ENCODE data around the gene SUFU.

The SUFU gene

DNA sequence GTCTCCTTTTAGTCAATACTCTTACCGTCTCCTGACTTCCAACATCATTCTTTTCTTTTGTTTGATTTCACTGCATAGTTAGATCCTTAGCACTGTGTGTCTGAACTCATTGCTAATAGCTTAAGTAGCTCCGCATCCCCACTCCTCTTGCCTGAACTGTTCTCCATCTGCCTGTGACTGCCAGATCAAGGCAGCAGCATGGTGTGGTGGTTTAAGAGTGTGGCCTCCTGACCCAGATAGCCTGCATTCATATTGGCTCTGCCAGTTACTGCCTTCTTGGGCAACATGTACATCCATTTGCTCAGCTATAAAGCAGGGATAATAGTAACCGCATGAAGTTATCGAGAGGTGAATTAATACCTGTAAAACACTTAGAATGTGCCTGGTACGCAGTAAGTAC, 50.8 kb downstream of the SUFU start:
- no peak overlapping the region for H3K4me2 ChIP-seq (ENCODE audit: low read length)
- TF ChIP-seq, protein P1, sequence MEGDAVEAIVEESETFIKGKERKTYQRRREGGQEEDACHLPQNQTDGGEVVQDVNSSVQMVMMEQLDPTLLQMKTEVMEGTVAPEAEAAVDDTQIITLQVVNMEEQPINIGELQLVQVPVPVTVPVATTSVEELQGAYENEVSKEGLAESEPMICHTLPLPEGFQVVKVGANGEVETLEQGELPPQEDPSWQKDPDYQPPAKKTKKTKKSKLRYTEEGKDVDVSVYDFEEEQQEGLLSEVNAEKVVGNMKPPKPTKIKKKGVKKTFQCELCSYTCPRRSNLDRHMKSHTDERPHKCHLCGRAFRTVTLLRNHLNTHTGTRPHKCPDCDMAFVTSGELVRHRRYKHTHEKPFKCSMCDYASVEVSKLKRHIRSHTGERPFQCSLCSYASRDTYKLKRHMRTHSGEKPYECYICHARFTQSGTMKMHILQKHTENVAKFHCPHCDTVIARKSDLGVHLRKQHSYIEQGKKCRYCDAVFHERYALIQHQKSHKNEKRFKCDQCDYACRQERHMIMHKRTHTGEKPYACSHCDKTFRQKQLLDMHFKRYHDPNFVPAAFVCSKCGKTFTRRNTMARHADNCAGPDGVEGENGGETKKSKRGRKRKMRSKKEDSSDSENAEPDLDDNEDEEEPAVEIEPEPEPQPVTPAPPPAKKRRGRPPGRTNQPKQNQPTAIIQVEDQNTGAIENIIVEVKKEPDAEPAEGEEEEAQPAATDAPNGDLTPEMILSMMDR (IDR thresholded peaks at IDR 0.05), result no peak
- H3K27ac ChIP-seq, result no peak overlapping the region
- H3K79me2 ChIP-seq, result peaks cover 56% of the 10 kb centered on the region
- H3K9ac ChIP-seq, result no peak overlapping the region
- H2AFZ ChIP-seq, result no peak overlapping the region
- H3K9me3 ChIP-seq (ENCODE audit: control insufficient read depth, low read length), result no peaks in the 10 kb centered on the region
- no peak overlapping the region for H3K4me3 ChIP-seq (ENCODE audit: low read depth, low read length)
- no peaks in the 10 kb centered on the region for H3K36me3 ChIP-seq (ENCODE audit: control insufficient read depth, insufficient read depth, low read length)
- no peaks in the 10 kb centered on the region for H3K27me3 ChIP-seq (ENCODE audit: control insufficient read depth, insufficient read depth, low read length)
- no peaks in the 10 kb centered on the region for H3K4me1 ChIP-seq

DNA sequence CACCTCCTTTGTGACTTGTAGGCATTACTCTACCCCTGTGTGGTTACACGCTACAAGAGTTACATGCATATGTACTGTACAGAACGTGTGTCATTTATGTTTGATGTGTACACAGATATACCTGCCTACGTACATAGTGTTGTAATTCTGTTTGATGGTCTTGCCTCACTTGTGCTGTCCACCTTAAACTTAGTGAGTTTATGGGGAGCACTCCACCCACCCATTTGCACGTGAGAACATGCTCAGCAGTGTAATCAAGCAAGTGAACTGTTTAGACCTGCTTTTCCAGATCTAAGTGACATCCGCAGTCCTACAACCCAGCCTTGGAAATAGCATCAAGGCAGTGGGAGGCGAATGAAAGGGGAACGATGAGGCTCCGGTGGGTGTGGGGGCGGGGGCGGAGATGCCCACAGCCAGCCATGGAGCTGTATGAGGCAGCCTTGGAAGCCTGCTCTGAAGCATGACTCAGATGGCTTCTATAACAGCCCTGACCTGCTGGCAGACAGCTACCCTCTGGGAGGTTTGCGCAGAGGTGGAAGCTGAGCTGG, 52.1 kb downstream of the SUFU start:
- Histone ChIP-seq H3K27me3 (ENCODE audit: control insufficient read depth, insufficient read depth, low read length) (no peaks in the 10 kb centered on the region), H3K4me3 (ENCODE audit: low read depth, low read length) (no peak overlapping the region), H3K27ac (no peak overlapping the region), H3K9ac (no peak overlapping the region), H2AFZ (no peak overlapping the region), H3K4me1 (no peaks in the 10 kb centered on the region), H3K79me2 (peaks cover 60% of the 10 kb centered on the region), H3K9me3 (ENCODE audit: control insufficient read depth, low read length) (no peaks in the 10 kb centered on the region), H3K36me3 (ENCODE audit: control insufficient read depth, insufficient read depth, low read length) (no peaks in the 10 kb centered on the region), H3K4me2 (ENCODE audit: low read length) (no peak overlapping the region)
- TF ChIP-seq, protein P1 (IDR thresholded peaks at IDR 0.05), result no peak

DNA sequence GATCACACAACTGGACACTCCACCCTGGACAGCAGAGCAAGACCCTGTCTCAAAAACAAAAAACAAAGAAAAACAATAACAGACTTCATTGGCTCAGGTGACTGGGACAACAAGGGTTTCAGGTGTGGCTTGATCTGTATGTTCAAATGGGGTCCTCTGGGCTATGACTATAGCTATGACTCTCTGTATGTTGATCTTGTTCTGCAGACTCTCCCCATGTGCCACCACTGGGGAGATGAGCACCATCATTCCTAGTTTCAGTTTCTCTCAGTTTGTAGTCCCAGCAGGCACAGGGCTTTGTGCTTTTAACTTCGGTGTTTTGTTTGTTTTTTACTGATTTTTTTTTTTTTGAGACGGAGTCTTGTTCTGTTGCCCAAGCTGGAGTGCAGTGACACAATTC, 53.8 kb downstream of the SUFU start:
- Histone ChIP-seq H3K4me2 (ENCODE audit: low read length) (no peak overlapping the region), H3K79me2 (peaks cover 62% of the 10 kb centered on the region), H3K9ac (no peak overlapping the region), H3K4me1 (no peaks in the 10 kb centered on the region), H3K27me3 (ENCODE audit: control insufficient read depth, insufficient read depth, low read length) (no peaks in the 10 kb centered on the region), H3K36me3 (ENCODE audit: control insufficient read depth, insufficient read depth, low read length) (no peaks in the 10 kb centered on the region), H3K27ac (no peak overlapping the region), H2AFZ (no peak overlapping the region), H3K4me3 (ENCODE audit: low read depth, low read length) (no peak overlapping the region), H3K9me3 (ENCODE audit: control insufficient read depth, low read length) (no peaks in the 10 kb centered on the region)
- TF ChIP-seq, protein P1 (IDR thresholded peaks at IDR 0.05), result no peak

DNA sequence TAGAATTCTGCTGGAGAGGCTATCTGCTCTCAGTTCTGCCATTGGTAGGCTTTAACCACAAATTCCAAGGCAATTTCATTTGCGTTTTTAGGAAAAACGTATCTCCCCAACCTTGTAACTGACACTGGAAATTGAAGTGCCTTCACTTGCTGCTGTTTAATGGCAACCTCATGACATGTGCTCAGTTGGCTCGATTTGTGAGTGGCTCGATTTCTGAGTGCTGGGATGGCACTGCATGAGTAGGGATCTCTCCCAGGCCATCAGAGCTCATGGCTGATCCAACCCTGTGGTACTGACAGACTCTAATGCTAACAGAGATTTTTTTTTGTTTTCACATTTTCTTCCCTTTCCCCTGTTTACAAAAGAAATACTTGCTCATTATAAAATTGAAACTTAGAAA, 56.0 kb downstream of the SUFU start:
- Histone ChIP-seq H3K4me1 (no peaks in the 10 kb centered on the region), H3K9me3 (ENCODE audit: control insufficient read depth, low read length) (no peaks in the 10 kb centered on the region), H3K9ac (no peak overlapping the region)

More for the DNA sequence above, 56.0 kb downstream of the SUFU start:
- Histone ChIP-seq H3K79me2 (peaks cover 57% of the 10 kb centered on the region), H3K27me3 (ENCODE audit: control insufficient read depth, insufficient read depth, low read length) (no peaks in the 10 kb centered on the region), H3K4me3 (ENCODE audit: low read depth, low read length) (no peak overlapping the region), H3K27ac (no peak overlapping the region), H2AFZ (no peak overlapping the region), H3K36me3 (ENCODE audit: control insufficient read depth, insufficient read depth, low read length) (no peaks in the 10 kb centered on the region), H3K4me2 (ENCODE audit: low read length) (no peak overlapping the region)
- TF ChIP-seq, protein P1 (IDR thresholded peaks at IDR 0.05), result no peak
